ENCODE measurements around the gene SYNE2.

The SYNE2 gene

DNA sequence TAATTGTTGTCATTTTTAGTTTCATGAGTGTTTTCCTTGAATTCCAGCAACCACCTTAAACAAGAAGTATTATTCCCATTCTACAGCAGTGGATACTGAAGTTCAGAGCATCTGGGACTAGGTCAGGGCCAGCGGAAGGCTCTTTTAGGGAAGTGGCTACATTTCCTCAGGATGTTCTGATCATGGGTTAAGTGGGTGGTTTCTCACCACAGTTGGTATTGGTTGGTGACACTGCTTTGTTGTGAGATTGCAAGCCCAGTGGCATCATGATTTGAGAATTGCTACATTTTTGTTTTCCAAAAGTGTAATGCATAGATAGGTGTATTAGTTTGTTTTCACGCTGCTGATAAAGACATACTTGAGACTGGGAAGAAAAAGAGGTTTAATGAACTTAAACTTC, 47.1 kb downstream of the SYNE2 start:
- TF ChIP-seq, protein P1, sequence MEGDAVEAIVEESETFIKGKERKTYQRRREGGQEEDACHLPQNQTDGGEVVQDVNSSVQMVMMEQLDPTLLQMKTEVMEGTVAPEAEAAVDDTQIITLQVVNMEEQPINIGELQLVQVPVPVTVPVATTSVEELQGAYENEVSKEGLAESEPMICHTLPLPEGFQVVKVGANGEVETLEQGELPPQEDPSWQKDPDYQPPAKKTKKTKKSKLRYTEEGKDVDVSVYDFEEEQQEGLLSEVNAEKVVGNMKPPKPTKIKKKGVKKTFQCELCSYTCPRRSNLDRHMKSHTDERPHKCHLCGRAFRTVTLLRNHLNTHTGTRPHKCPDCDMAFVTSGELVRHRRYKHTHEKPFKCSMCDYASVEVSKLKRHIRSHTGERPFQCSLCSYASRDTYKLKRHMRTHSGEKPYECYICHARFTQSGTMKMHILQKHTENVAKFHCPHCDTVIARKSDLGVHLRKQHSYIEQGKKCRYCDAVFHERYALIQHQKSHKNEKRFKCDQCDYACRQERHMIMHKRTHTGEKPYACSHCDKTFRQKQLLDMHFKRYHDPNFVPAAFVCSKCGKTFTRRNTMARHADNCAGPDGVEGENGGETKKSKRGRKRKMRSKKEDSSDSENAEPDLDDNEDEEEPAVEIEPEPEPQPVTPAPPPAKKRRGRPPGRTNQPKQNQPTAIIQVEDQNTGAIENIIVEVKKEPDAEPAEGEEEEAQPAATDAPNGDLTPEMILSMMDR (IDR thresholded peaks at IDR 0.05; ENCODE audit: low read depth, low read length, missing control alignments): no peak
- no peak overlapping the region for H3K4me3 ChIP-seq (ENCODE audit: low read depth, low read length)
- no peak for DNase-seq (ENCODE audit: low read depth)

DNA sequence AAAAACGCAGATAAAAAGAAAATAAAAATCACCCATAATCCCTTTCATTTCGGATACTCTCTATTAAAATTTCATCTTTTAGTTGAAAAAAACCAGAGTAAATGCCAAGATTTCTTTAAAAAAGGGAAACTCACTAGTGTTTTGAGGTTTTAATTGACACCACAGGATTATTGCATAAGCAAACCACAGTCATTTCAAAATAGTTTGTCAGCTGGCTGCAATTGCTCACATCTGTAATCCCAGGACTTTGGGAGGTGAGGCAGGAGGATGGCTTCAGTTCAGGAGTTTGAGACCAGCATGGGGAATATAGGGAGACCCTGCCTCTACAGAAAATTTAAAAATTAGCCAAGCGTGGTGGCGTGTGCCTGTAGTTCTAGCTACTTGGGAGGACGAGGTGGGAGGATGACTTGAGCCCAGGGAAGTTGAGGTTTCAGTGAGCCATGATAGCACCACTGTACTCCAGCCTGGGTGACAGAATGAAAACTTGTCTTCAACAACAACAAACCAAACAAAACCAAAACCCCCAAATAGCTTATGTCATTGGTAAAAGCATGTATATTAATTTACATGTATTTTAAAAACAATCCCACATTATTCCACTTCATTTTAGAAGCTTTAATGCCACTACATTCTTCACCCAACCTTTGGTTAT, 48.8 kb downstream of the SYNE2 start:
- DNase-seq (ENCODE audit: low read depth): no peak
- no peak overlapping the region for H3K4me3 ChIP-seq (ENCODE audit: low read depth, low read length)
- TF ChIP-seq, protein P1 (IDR thresholded peaks at IDR 0.05; ENCODE audit: low read depth, low read length, missing control alignments): no peak

DNA sequence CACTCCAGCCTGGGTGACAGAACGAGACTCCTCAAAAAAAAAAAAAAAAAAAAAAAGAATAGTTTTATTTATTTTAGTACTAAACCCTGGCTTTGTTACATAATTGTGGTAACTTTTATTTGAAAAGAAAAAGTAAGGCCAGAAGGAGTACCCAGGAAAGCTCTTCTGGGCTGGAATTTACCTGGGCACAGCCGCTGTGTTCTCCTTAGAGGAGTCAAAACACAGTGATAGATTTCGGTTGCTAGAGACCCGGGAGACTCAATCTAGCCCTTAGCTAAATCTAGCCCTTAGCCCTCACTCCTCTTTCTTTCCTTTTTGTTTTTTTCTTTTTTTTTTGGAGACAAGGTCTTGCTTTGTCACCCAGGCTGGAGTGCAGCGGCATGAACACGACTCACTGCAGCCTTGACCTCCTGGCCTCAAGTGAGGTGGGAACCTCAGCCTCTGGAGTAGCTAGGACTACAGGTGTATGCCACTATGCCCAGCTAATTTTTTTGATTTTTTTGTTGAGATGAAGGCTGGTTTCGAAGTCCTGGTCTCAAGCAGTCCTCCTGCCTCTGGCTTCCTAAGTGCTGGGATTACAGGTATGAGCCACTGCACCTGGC, 49.7 kb downstream of the SYNE2 start:
- no peak for DNase-seq (ENCODE audit: low read depth)
- no peak overlapping the region for H3K4me3 ChIP-seq (ENCODE audit: low read depth, low read length)
- TF ChIP-seq, protein P1 (IDR thresholded peaks at IDR 0.05; ENCODE audit: low read depth, low read length, missing control alignments): no peak

DNA sequence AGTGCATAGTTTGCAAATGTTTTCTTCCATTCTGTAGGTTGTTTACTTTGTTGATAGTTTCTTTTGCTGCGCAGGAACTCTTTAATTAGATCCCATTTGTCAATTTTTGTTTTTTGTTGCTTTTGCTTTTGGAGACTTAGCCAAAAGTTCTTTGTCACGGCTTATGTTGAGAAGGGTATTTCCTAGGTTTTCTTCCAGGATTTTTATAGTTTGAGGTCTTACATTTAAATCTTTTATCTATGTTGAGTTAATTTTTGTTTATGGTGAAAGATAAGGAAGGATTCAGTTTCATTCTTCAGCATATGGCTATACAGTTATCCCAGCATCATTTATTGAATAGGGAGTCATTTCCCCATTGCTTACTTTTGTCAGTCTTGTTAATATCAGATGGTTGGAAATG, 51.9 kb downstream of the SYNE2 start:
- DNase-seq (ENCODE audit: low read depth): no peak
- TF ChIP-seq, protein P1 (IDR thresholded peaks at IDR 0.05; ENCODE audit: low read depth, low read length, missing control alignments): no peak
- no peak overlapping the region for H3K4me3 ChIP-seq (ENCODE audit: low read depth, low read length)

DNA sequence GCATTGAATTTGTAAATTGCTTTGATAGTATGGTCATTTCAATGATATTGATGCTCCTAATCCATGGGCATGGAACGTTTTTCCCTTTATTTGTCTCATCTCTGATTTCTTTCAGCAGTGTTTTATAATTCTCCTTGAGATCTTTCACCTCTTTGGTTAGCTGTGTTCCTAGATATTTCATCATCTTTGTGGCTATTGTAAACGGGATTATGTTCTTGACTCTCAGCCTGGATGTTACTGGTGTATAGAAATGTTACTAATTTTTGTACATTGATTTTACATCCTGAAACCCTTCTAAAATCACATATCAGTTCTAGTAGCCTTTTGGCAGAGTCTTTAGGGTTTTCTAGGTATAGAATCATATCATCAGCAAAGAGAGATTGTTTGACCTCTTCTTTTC, 52.6 kb downstream of the SYNE2 start:
- H3K4me3 ChIP-seq (ENCODE audit: low read depth, low read length): no peak overlapping the region

DNA sequence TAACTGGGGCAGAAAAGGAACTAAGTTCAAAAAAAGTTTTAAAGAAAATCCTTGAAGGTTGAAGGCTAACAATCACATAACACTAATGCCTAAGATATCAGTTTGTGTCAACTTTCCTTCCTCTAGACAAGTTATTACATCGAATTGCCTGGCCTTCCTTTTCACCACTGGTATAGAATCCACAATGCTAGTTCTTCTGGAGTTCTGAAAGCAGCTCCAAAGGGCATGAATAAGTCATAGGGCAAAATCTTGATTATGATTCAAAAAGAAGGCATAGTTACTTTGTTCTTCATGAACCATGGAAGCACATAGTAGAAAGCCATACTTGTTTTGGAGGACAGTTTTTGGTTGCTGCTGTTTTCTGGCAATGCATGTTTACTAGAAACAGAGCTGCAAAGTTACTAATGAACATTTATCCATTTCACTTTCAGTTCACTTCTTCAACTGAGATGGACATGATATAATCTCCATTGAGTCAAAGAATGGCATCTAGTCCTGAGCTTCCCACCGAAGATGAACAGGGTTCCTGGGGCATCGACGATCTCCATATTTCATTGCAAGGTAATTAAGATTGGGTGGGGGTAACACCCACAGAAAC, 56.0 kb downstream of the SYNE2 start:
- TF ChIP-seq, protein P1 (IDR thresholded peaks at IDR 0.05; ENCODE audit: low read depth, low read length, missing control alignments): no peak
- no peak overlapping the region; the same call in 1 of the 2 replicates for H3K4me3 ChIP-seq (ENCODE audit: low read depth, low read length)
- DNase-seq (ENCODE audit: low read depth): no peak

More for the DNA sequence above, 52.6 kb downstream of the SYNE2 start:
- TF ChIP-seq, protein P1 (IDR thresholded peaks at IDR 0.05; ENCODE audit: low read depth, low read length, missing control alignments): no peak
- DNase-seq (ENCODE audit: low read depth): no peak
